Activated T-cell treated with anti-CD3 and anti-CD28 coated beads, Interleukin-2, amount 50 U/mL, for 1 hour (primary cell): Measurements from ENCODE around the gene ZDHHC1.
"Not testable (repeated sequence)": the region's sequence is repeated elsewhere in the genome, so short reads cannot be mapped to it uniquely, and the experiment has no call there.

Experiments used
- DNase-seq: peaks from one replicate; pipeline ENCODE4 v3.0.0-alpha.2; 2020

ZDHHC1 gene

DNA sequence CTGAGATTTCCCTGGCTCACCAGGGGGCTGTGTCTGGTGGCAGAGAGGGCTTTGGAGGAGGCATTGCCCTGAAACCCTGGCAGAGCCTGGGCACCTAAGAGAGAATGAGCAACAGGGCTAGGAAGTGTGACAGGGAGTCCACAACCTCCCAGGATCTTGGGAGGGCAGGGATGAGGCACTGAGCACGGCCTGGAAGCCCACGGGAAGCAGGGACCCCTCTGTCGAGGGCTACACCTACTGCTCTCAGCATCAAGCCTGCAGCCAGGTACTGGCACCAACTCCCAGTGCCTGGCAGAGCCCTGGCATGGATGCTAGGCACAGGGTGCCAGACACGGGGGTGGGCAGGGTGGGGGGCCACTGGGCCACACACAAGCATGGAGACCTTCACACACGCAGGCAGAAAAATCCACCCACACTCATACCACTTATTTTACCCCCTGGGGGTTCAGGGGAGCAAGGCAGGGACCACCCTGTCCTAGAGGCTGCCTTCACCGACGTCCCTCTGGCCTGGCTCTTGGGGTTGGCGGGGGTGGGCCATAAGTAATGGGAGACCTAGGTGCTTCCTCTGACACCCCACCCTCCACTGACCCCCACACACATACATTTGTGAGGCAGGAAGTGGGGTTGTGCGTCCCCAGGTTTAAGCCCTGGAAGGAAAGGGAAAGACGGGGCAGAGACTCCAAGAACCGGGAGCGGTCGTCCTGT lies 13.7 kb upstream of the ZDHHC1 start:
- no peak for DNase-seq

GRCh38 chr16:67429053-67429798 lies 12.9 kb upstream of the ZDHHC1 start:
- no peak for DNase-seq

GRCh38 chr16:67428146-67428731 lies 12.0 kb upstream of the ZDHHC1 start:
- peak; percentile 59 for DNase-seq

DNA sequence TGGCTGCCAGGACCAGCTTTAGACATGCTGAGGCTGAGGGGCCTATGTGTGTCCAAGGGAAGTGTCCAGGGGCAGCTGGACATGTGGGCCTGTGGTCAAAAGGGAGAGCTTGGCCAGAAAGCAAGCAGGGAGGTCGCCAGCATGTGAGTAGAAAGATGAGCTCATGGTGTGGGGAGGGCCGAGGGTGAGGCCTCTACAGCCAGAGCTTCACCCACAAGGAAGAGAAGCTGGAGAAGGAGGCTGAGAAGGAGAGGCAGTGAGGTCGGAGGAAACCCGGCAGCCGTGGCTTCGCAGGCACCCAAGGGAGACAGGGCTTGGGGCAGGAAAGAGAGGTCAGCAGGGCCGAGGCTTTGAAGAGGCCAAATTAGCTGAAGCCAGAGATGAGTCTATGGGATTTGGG lies 10.7 kb upstream of the ZDHHC1 start:
- DNase-seq, result no peak

GRCh38 chr16:67426022-67426421 lies 9.7 kb upstream of the ZDHHC1 start:
- DNase-seq, result no peak

DNA sequence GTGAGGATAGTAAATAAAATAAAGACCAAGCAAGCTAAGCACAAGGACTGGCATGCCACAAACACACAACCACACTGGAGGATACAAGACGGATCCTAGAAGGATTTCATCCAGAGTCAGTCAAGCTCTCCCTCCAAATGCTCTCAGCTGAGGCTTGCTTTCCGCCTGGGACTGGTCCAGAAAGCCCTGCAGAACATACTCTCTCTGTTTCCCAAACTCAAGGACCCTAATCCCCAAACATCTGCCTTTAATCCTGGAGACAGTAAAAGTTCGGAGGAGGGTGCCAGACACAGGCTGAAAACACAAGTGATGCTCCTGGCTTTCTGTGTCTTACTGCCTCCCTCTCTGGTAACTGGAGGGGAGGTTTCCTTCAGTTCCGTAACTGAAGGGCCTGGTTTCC lies 9.3 kb upstream of the ZDHHC1 start:
- no peak for DNase-seq

DNA sequence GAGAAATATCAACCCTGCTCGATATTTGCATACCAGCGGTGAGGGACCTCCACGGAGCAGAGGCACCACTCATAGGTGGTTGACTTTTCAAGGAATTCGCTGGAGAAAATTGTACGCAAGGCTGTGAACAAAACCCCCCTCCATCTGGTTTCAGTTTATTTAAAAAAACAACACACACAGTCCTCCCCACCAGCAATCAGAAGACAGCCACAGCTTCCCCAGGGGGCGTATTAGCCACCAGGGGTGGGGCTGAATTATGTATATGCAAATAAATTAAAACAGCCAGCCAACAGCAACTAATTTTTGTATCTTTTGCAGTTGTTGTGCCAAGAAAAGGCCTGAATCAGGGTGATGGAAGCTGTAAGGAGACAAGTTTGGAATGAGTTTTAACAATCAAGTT lies 8.8 kb upstream of the ZDHHC1 start:
- DNase-seq, result no peak

DNA sequence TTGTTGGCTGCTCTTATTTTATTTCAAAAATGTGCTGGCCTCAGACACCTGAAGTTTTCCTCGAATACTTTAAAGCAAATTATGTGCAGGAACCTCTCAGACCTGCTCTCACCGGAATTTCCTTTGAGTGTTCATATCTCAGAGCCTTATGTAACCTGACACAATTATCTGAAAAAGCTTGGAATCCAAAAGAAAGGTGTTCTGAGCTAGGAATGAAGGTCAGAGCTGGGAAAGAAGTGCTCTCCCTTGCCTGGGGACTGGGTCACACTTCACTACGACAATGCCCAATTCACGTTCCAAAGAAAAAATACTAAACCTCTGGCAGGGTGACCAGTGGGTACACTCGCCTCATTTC lies 8.0 kb upstream of the ZDHHC1 start:
- no peak for DNase-seq

DNA sequence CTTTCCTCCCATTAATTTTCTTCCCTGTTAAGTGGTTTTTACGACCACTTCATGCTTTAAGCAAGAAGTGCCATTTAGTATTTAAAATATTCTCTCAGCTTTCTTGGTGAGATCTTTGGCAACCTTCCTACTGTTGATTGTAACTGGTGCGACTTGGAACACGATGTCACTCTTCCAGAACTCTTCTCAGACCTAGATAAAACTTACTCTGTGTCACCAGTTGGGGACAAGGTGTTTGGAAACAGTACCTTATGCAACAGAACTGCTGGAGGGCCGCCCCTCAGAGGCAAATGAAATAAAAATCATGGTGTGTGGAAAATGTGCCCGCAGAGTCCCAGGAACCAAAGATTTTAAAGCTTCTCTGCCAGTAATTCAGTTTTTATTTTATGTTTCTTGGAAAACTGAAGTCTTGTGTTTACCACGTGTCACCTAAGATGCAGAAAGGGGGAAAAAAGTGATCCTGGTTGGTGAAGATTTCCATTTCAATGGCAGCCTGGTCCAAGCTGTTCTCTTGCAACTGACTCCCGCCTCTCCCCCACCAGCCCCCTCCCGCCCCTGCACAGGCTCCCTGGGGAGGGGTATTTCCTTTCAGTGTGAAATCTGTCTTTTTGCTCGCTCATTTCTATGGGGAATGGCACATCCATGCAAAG lies 7.5 kb upstream of the ZDHHC1 start:
- no peak for DNase-seq

DNA sequence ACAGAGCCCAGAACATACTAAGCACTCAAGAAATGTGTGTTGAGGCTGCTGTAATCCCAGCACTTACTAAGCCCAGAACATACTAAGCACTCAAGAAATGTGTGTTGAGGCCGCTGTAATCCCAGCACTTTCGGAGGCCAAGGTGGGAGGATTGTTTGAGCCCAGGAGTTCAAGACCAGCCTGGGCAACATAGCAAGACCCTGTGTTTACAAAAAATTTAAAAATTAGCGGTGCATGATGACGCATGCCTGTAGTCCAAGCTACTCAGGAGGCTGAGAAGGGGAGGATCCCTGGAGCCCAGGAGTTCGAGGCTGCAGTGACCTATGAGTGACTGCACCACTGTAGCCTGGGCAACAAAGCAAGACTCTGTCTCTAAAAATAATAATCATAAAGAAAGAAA lies 6.7 kb upstream of the ZDHHC1 start:
- no peak for DNase-seq

DNA sequence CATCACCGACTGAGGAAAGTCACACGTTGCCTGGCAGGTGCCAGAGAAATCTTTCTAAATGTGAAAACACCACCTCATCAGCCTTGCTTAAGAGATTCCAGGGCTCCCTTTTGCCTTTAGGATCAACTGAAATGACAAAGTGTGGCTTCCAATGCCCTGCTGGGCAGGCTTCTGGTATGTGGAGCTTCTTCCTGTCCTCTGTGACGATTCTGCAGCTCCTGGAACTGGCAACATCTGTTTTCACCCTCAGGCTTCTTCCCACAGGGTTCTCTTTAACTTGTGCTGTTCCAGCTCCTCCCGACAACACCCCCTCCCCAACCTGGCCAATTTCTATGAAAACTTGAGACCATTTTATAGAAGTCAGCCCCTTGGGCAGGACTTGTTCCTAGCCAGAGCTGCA lies 4.8 kb upstream of the ZDHHC1 start:
- DNase-seq, result no peak

GRCh38 chr16:67419931-67420330 lies 3.7 kb upstream of the ZDHHC1 start:
- no peak for DNase-seq

DNA sequence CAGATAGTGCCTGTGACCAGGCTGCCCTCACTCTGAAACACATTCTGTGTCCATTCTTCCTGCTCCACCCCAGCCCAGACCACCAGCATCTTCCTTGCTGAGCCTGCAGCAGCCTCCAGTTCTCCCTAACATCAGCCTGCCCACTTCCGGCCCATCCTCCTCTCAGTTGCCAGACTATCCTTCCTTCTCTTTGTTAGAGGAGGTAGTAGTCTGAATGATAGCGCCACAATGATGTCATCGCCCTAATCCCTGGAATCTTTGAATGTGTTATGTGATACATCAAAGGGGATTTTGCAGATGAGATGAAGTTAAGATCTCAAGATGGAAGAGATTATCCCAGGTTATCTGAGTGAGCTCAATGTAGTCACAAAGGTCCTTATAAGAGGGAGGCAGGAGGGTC lies 3.2 kb upstream of the ZDHHC1 start:
- DNase-seq, result no peak

DNA sequence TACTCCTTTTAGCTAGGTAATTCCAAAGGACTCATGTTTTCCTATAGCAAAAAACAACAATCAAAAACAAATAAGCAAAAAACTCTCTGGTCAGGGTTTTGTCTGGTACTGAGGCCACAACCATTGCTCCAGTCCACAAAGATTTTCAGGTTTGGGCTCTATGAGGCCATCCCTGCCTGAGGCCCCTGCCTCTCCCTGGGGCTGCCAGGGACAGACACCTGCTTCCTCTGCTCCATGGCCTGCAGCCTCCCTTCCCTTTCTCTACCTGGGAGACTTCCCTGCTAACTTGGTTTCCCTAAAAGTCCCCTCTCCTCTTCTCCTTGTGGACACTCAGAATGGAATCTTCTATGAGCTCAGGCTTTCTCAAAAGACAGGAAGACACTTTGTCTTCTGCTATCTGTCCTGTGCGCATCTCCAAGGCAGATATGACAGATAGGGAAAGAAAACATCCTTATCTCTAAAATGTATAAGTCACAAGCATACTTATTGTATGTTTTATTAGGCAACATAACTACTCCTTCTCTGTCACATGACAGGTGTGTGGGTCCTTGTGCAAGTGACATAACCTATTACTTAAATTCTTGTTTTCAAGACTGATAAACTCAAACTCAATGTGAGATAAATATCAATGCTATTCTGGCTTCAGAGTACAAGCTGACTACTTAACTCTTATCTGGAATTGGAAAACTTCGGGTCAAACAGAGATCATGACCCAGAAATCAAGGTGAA lies 1.2 kb upstream of the ZDHHC1 start:
- no peak for DNase-seq

- DNase-seq, result not testable (repeated sequence)
Observed at GRCh38 chr16:67415421-67415820, 856 bp downstream of the ZDHHC1 start.

DNA sequence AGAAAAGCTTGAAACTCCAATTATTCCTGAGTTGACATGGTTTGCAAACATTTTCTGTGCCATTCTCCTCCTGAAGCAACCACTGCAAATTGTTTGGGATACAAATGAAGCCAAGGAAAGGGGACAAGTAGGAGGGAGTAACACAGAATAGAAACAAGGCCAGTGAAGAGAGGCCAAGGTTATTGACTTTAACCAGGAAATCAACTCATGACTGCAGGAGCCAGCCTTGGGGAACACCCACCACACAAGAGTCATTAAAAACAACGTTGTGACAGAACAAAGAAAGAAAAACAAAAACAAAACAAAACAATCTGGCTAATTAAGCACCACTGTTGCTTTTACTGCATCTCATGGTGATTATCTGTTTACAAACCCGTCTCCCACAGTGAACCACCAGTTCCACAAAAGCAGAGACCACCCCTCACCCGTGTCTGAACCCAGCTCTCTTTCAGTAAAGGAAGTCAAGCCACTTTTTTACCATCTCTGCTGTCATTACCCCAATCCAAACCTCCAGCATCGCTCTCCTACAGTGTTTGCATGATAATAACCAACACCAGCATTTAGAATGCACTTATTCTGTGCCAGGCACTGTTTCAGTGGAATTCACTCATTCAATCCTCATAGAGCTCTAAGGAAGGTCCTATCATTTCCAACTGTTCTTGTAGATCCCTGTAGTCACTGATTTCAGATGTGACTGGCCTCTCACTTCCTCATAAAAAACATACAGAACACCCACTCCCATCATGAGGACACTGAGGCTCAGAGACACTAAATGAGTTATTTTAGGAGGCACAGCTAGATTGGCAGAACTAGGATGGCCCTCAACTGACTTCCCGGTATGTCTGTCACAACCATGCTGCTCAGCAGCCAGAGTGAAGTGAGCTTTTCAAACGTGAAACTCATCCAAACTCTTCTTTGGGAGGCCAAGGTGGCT lies 2.0 kb downstream of the ZDHHC1 start:
- DNase-seq, result no peak

DNA sequence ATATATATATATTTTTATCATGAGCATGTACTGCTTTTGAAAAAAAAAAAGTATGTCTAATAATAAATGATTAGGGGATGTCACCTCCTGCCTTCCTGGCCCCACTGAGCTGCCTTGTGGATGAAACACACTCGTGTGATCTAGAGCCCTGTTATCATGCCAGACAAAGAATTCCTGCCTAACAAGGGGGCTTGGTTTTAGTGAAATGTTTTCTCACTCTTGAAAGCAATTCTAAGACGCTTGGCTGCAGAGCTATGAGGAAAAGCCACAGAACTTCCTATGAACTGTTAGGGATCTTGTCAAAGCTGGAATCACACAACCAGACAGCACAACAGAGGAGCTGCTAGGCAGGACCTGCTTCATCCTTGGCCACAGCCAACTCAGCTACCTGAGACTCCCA lies 4.0 kb downstream of the ZDHHC1 start:
- DNase-seq, result no peak

GRCh38 chr16:67411339-67411738 lies 4.9 kb downstream of the ZDHHC1 start:
- no peak for DNase-seq

DNA sequence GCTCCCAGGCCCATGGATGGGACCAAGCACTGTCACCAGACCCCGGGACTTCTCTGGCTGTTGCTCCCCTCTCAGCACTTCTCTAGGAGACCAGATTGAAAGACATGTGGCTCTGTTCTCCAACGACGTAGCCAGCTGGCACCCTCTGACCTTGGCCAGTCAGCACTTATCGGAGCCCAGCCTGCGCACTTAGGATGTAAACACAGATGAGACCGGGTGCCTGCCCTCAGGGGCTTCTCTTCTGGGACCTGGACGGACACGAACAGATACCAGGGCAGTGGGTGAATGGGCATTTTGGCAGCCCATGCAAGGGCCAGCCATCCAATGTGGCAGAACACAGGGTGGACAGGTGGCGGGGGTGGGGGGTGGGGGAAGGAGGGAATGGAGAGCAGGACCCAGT lies 6.6 kb downstream of the ZDHHC1 start:
- no peak for DNase-seq

DNA sequence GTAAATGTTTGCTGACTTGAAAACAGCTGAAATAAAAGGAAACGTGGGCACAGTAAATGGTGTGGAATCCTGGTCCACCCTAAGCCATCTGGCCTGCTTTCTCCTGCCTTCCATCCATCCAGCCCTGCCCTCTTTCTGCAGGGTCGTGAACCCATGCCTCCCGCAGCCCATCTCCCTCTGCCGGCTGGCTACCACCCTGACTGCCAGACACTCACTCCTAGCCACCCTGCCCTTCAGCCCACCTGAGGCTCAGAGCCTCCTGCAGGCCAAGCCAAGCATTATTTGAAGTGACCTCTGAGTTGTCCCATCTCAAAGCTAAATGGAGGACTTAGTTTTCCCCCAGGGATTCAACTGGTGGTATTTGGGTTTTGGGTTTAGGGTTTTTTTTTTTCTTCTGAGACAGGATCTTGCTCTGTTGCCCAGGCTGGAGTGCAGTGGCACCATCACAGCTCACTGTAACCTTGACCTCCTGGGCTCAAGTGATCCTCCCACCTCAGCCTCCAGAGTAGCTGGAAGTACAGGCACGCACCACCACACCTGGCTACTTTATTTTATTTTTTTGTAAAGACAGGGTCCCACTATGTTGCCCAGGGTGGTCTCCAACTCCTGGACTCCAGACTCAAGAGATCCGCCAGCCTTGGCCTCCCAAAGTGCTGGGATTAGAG lies 8.4 kb downstream of the ZDHHC1 start:
- no peak for DNase-seq

- no peak for DNase-seq
Observed at GRCh38 chr16:67407176-67407787, 9.0 kb downstream of the ZDHHC1 start.
